ENCODE results near the gene RNF181.

DNA sequence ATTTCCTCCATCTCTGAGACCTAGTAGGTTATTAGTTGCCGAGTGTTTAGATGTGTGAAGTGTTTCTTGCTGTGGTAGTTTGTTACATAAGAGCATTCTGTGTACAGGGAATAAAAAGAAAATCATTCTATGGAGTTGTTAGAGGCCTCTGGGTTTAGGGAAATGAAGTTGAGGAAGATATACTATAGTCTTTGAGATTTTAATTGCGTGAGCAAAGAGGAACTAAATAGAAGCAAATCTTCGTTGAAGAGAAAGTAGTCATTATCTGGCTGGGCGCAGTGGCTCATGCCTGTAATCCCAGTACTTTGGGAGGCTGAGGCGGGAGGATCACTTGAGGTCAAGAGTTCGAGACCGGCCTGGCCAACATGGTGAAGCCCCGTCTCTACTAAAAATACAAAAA lies 39.5 kb downstream of the RNF181 start:
- TF ChIP-seq, protein P1, sequence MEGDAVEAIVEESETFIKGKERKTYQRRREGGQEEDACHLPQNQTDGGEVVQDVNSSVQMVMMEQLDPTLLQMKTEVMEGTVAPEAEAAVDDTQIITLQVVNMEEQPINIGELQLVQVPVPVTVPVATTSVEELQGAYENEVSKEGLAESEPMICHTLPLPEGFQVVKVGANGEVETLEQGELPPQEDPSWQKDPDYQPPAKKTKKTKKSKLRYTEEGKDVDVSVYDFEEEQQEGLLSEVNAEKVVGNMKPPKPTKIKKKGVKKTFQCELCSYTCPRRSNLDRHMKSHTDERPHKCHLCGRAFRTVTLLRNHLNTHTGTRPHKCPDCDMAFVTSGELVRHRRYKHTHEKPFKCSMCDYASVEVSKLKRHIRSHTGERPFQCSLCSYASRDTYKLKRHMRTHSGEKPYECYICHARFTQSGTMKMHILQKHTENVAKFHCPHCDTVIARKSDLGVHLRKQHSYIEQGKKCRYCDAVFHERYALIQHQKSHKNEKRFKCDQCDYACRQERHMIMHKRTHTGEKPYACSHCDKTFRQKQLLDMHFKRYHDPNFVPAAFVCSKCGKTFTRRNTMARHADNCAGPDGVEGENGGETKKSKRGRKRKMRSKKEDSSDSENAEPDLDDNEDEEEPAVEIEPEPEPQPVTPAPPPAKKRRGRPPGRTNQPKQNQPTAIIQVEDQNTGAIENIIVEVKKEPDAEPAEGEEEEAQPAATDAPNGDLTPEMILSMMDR (IDR thresholded peaks at IDR 0.05; ENCODE audit: insufficient read depth, low read length), result no peak
- no peak for TF ChIP-seq GABPA (IDR thresholded peaks at IDR 0.05; ENCODE audit: low read depth)
- TF ChIP-seq SPI1 (IDR thresholded peaks at IDR 0.05; ENCODE audit: borderline replicate concordance, low read depth), result no peak
- TF ChIP-seq REST (IDR thresholded peaks at IDR 0.05; ENCODE audit: insufficient replicate concordance, low read depth), result no peak
- TF ChIP-seq POLR2AphosphoS5 (IDR thresholded peaks at IDR 0.05; ENCODE audit: low read depth), result no peak
